Endodermal cell (in vitro differentiated cells): ENCODE results near the gene CRYBG3. TPM values are rescaled to one million over a fixed set of nuclear protein-coding genes. Genes with fewer than 3 reads are reported as not detected.
A peak's percentile ranks its signal among the peaks of the same experiment; 100 is the strongest.

Experiments used
- DNase-seq: peaks from one replicate; pipeline ENCODE4 v3.0.0-alpha.2; 2017
- H3K27ac ChIP-seq: 2 replicates; pipeline ENCODE4 v1.5.1; 2013; ENCODE audit warnings: mild to moderate bottlenecking, low read depth, low read length, moderate library complexity
- H3K27me3 ChIP-seq: 2 replicates; pipeline ENCODE4 v1.6.1; 2013; ENCODE audit warnings: mild to moderate bottlenecking, low read length, moderate library complexity; ENCODE audit not compliant: insufficient read depth, control insufficient read depth, poor library complexity, severe bottlenecking
- H3K36me3 ChIP-seq: 2 replicates; pipeline ENCODE4 v1.7.0; 2013; ENCODE audit warnings: mild to moderate bottlenecking, low read length, moderate library complexity; ENCODE audit not compliant: control insufficient read depth, insufficient read depth
- H3K4me1 ChIP-seq: one replicate; pipeline ENCODE4 v1.7.0; 2013; ENCODE audit warnings: low read length; ENCODE audit not compliant: control insufficient read depth, insufficient read depth
- H3K4me3 ChIP-seq: 2 replicates; pipeline ENCODE4 v1.5.1; 2013; ENCODE audit warnings: mild to moderate bottlenecking, low read length, moderate library complexity
- H3K9ac ChIP-seq: 2 replicates; pipeline ENCODE4 v1.6.1; 2013; ENCODE audit warnings: mild to moderate bottlenecking, low read length, moderate library complexity; ENCODE audit not compliant: poor library complexity, severe bottlenecking; ENCODE audit errors: extremely low read depth
- H3K9me3 ChIP-seq: 2 replicates; pipeline ENCODE4 v1.6.1; 2013; ENCODE audit warnings: mild to moderate bottlenecking, low read length, moderate library complexity; ENCODE audit not compliant: control insufficient read depth
- H3K27ac Mint-ChIP-seq: 2 replicates; pipeline ENCODE4 v1.8.0; 2020; ENCODE audit warnings: mixed read lengths
- H3K27me3 Mint-ChIP-seq: 2 replicates; pipeline ENCODE4 v1.8.0; 2021; ENCODE audit warnings: mild to moderate bottlenecking, mixed read lengths; ENCODE audit not compliant: insufficient read depth
- H3K36me3 Mint-ChIP-seq: 2 replicates; pipeline ENCODE4 v1.8.0; 2020; ENCODE audit warnings: low read depth, mixed read lengths
- H3K4me1 Mint-ChIP-seq: 2 replicates; pipeline ENCODE4 v1.8.0; 2020; ENCODE audit warnings: mixed read lengths
- H3K4me3 Mint-ChIP-seq: 2 replicates; pipeline ENCODE4 v1.8.0; 2020; ENCODE audit warnings: mild to moderate bottlenecking, moderate library complexity, mixed read lengths
- H3K9me3 Mint-ChIP-seq: 2 replicates; pipeline ENCODE4 v1.8.0; 2020; ENCODE audit warnings: mild to moderate bottlenecking, mixed read lengths
- CTCF ChIP-seq: fragments of 200-600 bp; sonication (generic); conservative IDR thresholded peaks from 2 replicates; pipeline ENCODE4 v1.5.0; 2021; ENCODE audit warnings: antibody characterized with exemption, mild to moderate bottlenecking
- WGBS, 2 experiments: methylation state at CpG; one replicate each; pipeline versions ENCODE4 v1.1.5 to v1.1.7; 2013; ENCODE audit warnings: missing lambda C conversion rate in 2 of 2, mixed read lengths in 1 of 2; ENCODE audit not compliant: insufficient coverage in 1 of 2, insufficient read length in 1 of 2; 5-methylcytosine and 5-hydroxymethylcytosine counted together
- total RNA-seq, 2 donors: library from RNA; stranded (reverse); fragmentation: NEBNext Ultra II Directional in 1 of 2; extraction: Animal tissue kit (Norgen Biotek cat#: 25700) in 1 of 2; gene quantifications; 2 replicates in 1 of 2; 3 replicates in 1 of 2; pipeline ENCODE4 v1.2.1, GENCODE V29; 2021

CRYBG3 gene
- total RNA-seq, 2 donors from 2014 or later: 9.7 to 10.8 TPM

GRCh38 chr3:97817965-97818364 is 3.8 kb upstream of the CRYBG3 start:
- peak overlapping the region; percentile 28 for H3K27ac ChIP-seq
- peaks cover 5% of the 10 kb centered on the region for H3K4me1 ChIP-seq
- H3K36me3 ChIP-seq: no peaks in the 10 kb centered on the region
- Mint-ChIP-seq H3K4me1 (peaks cover 2% of the 10 kb centered on the region), H3K27me3 (peaks cover 17% of the 10 kb centered on the region), H3K27ac (no peak overlapping the region), H3K36me3 (no peaks in the 10 kb centered on the region), H3K4me3 (no peak overlapping the region), H3K9me3 (no peaks in the 10 kb centered on the region)
- no peak overlapping the region for H3K9ac ChIP-seq
- DNase-seq: no peak
- H3K4me3 ChIP-seq: no peak overlapping the region
- H3K27me3 ChIP-seq: peaks cover 22% of the 10 kb centered on the region
- H3K9me3 ChIP-seq: no peaks in the 10 kb centered on the region
- no peak for TF ChIP-seq CTCF
- WGBS, 2 experiments: 79 to 94% methylated on average over 3 of the region's 3 CpGs

- Histone ChIP-seq H3K27me3 (peaks cover 27% of the 10 kb centered on the region), H3K4me3 (peak overlapping the region; percentile 90), H3K9ac (no peak overlapping the region), H3K4me1 (peaks cover 5% of the 10 kb centered on the region), H3K27ac (no peak overlapping the region), H3K36me3 (no peaks in the 10 kb centered on the region), H3K9me3 (no peaks in the 10 kb centered on the region)
- H3K4me1 Mint-ChIP-seq: peaks cover 16% of the 10 kb centered on the region
- H3K27me3 Mint-ChIP-seq: peaks cover 23% of the 10 kb centered on the region
- H3K4me3 Mint-ChIP-seq: peak overlapping the region; percentile 93
- no peaks in the 10 kb centered on the region for H3K36me3 Mint-ChIP-seq
- WGBS, 2 experiments: 86 to 100% methylated on average over 3 to 5 of the region's 5 CpGs
- DNase-seq: no peak
- H3K9me3 Mint-ChIP-seq: no peaks in the 10 kb centered on the region
- TF ChIP-seq CTCF: no peak
- H3K27ac Mint-ChIP-seq: no peak overlapping the region
These were observed 1.0 kb upstream of the CRYBG3 start for GRCh38 chr3:97820780-97821179.

GRCh38 chr3:97821287-97821773 is 481 bp upstream of the CRYBG3 start:
- TF ChIP-seq CTCF: no peak
- H3K4me3 ChIP-seq: peak overlapping the region; percentile 90
- WGBS, 2 experiments: 3 to 7% methylated on average over 13 to 23 of the region's 23 CpGs
- peaks cover 27% of the 10 kb centered on the region for H3K27me3 ChIP-seq
- Mint-ChIP-seq H3K4me3 (peak overlapping the region; percentile 93), H3K27ac (no peak overlapping the region), H3K36me3 (no peaks in the 10 kb centered on the region), H3K4me1 (peaks cover 16% of the 10 kb centered on the region), H3K27me3 (peaks cover 23% of the 10 kb centered on the region), H3K9me3 (no peaks in the 10 kb centered on the region)
- H3K27ac ChIP-seq: no peak overlapping the region
- H3K9me3 ChIP-seq: no peaks in the 10 kb centered on the region
- H3K4me1 ChIP-seq: peaks cover 5% of the 10 kb centered on the region
- no peaks in the 10 kb centered on the region for H3K36me3 ChIP-seq
- peak; percentile 82 for DNase-seq
- peak overlapping the region; percentile 54 for H3K9ac ChIP-seq
